ENCODE results near the gene MAPK7.
"Not testable (repeated sequence)": the region's sequence is repeated elsewhere in the genome, so short reads cannot be mapped to it uniquely, and the experiment has no call there.

The MAPK7 gene

DNA sequence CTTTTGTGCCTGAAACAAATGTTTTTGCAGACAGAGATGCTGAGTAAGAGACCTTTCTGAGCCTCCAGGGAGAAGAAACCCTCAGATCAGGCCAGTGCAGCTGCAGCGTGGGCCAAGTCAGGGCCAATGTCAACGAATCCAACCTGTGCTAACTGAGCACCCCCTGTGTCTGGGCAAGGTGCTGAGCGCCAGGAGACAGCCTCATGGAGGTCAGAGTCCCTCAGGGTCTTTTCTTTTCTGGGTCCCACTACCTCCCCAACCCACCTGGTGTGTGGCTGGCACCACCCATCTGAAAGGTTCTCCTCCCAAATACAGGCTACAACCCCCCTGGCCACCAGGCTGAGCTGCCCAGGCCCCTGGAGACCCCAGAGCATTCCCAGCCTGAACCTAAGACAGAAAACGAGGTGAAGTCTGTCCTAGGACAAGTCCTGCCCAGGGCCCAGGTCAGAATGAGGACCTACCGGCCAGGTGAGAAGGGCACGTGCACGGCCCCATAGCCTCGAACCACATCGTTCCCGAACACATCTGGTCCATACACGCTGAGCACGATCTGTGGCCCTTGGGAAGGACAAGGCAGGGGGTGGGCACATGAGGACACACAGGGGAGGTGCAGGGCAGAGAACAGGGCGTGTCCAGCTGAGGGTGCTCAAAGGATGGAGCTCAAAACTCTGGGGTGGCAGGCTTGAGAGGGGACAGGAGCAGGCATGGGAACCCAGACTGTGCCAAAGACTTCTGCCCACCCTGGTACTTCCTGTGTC is 30.8 kb upstream of the MAPK7 start:
- 97% methylated on average over 11 of the region's 13 CpGs for WGBS (ENCODE audit: insufficient coverage)
- Histone ChIP-seq H3K4me3 (ENCODE audit: control insufficient read depth in 1 of 7, extremely low read depth in 1 of 7, insufficient read depth in 4 of 7, low read depth in 2 of 7, low read length in 6 of 7) (no peak overlapping the region), H3K9me3 (ENCODE audit: control extremely low read depth in 1 of 5, control insufficient read depth in 4 of 5, insufficient read depth in 2 of 5, low read depth in 1 of 5, low read length in 4 of 5) (no peaks in the 10 kb centered on the region), H3K27ac (ENCODE audit: insufficient read depth in 1 of 2, low read depth in 1 of 2, low read length in 2 of 2, poor library complexity in 1 of 2, severe bottlenecking in 2 of 2) (no peak overlapping the region), H3K4me1 (ENCODE audit: control extremely low read depth in 1 of 4, control insufficient read depth in 4 of 4, insufficient read depth in 4 of 4, low read length in 3 of 4) (no peaks in the 10 kb centered on the region), H3K27me3 (replicated peaks in 2 of 5; ENCODE audit: control insufficient read depth in 4 of 5, insufficient read depth in 5 of 5, low read length in 4 of 5) (peaks cover 0 to 18% (median 7%) of the 10 kb centered on the region in 5 experiments), H3K36me3 (ENCODE audit: control insufficient read depth in 4 of 4, insufficient read depth in 4 of 4, low read length in 3 of 4) (no peaks in the 10 kb centered on the region)
- POLR2A ChIA-PET = no interaction called here
- DNase-seq = no peak
- CTCF ChIA-PET = interaction anchor here (2.0 to 2.2 kb wide), 2 partner anchors 9 to 11 kb away, joined by 5 to 6 read pairs; no protein-coding TSS in a partner anchor

DNA sequence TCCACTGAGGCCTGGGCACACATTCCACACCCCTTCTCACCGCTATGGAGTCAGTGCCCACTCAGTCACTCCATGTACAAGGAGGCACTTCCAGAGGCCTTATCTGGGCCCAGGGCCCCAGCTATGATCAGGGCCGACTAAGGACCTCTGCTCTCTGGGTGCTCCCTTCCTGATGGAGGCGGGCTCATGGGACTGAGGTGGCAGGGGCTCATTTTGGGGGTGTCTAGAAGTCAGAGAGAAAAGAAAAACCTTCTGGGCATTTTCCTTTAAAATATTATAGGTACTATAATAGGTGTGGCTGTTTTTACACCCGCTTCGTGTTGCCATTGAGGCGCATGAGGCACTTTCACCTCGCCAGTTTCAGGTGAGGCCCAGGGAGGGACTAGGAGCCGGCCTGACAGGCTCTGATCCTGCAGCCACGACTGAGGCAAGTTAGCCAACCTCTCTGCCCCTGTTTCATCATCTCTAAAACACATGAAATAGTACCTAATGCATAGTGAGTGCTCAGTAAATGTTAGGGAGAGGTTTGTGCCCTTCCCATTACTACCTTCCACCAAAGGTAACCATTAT is 30.1 kb upstream of the MAPK7 start:
- H3K9me3 ChIP-seq (ENCODE audit: control extremely low read depth in 1 of 5, control insufficient read depth in 4 of 5, insufficient read depth in 2 of 5, low read depth in 1 of 5, low read length in 4 of 5) = no peaks in the 10 kb centered on the region
- no peaks in the 10 kb centered on the region for H3K4me1 ChIP-seq (ENCODE audit: control extremely low read depth in 1 of 4, control insufficient read depth in 4 of 4, insufficient read depth in 4 of 4, low read length in 3 of 4)
- DNase-seq = no peak
- peaks cover 0 to 12% (median 7%) of the 10 kb centered on the region in 5 experiments for H3K27me3 ChIP-seq (replicated peaks in 2 of 5; ENCODE audit: control insufficient read depth in 4 of 5, insufficient read depth in 5 of 5, low read length in 4 of 5)
- H3K36me3 ChIP-seq (ENCODE audit: control insufficient read depth in 4 of 4, insufficient read depth in 4 of 4, low read length in 3 of 4) = no peaks in the 10 kb centered on the region
- no peak overlapping the region for H3K27ac ChIP-seq (ENCODE audit: insufficient read depth in 1 of 2, low read depth in 1 of 2, low read length in 2 of 2, poor library complexity in 1 of 2, severe bottlenecking in 2 of 2)
- 97% methylated on average over 5 of the region's 9 CpGs for WGBS (ENCODE audit: insufficient coverage)
- no peak overlapping the region for H3K4me3 ChIP-seq (ENCODE audit: control insufficient read depth in 1 of 7, extremely low read depth in 1 of 7, insufficient read depth in 4 of 7, low read depth in 2 of 7, low read length in 6 of 7)
- CTCF ChIA-PET = interaction anchor here (2.0 kb wide), 1 partner anchor 10 kb away, joined by 5 read pairs; no protein-coding TSS in a partner anchor
- POLR2A ChIA-PET = no interaction called here

GRCh38 chr17:19348806-19349205 is 29.5 kb upstream of the MAPK7 start:
- Histone ChIP-seq H3K4me1 (ENCODE audit: control extremely low read depth in 1 of 4, control insufficient read depth in 4 of 4, insufficient read depth in 4 of 4, low read length in 3 of 4) (no peaks in the 10 kb centered on the region), H3K9me3 (ENCODE audit: control extremely low read depth in 1 of 5, control insufficient read depth in 4 of 5, insufficient read depth in 2 of 5, low read depth in 1 of 5, low read length in 4 of 5) (no peaks in the 10 kb centered on the region), H3K36me3 (ENCODE audit: control insufficient read depth in 4 of 4, insufficient read depth in 4 of 4, low read length in 3 of 4) (no peaks in the 10 kb centered on the region), H3K4me3 (ENCODE audit: control insufficient read depth in 1 of 7, extremely low read depth in 1 of 7, insufficient read depth in 4 of 7, low read depth in 2 of 7, low read length in 6 of 7) (no peak overlapping the region), H3K27me3 (replicated peaks in 2 of 5; ENCODE audit: control insufficient read depth in 4 of 5, insufficient read depth in 5 of 5, low read length in 4 of 5) (peaks cover 0 to 8% (median 6%) of the 10 kb centered on the region in 5 experiments), H3K27ac (ENCODE audit: insufficient read depth in 1 of 2, low read depth in 1 of 2, low read length in 2 of 2, poor library complexity in 1 of 2, severe bottlenecking in 2 of 2) (no peak overlapping the region)
- ChIA-PET POLR2A (interaction anchor here (0.6 kb wide), 1 partner anchor 43 kb away, joined by 3 read pairs; no protein-coding TSS in a partner anchor), CTCF (interaction anchor here (1.0 kb wide), 1 partner anchor 10 kb away, joined by 3 read pairs; no protein-coding TSS in a partner anchor)
- DNase-seq = no peak
- WGBS (ENCODE audit: insufficient coverage) = 95% methylated on average over 9 of the region's 9 CpGs

DNA sequence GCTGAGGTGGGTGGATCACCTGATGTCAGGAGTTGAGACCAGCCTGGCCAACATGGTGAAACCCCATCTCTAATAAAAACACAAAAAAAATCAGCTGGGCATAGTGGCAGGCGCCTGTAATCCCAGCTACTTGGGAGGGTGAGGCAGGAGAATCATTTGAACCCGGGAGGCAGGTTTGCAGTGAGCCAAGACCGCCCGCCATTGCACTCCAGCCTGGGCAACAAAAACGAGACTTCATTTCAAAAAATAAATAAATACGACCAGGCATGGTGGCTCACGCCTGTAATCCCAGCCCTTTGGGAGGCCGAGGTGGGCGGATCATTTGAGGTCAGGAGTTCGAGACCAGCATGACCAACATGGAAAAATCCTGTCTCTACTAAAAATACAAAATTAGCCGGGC is 24.9 kb upstream of the MAPK7 start:
- H3K4me3 ChIP-seq (ENCODE audit: control insufficient read depth in 1 of 7, extremely low read depth in 1 of 7, insufficient read depth in 4 of 7, low read depth in 2 of 7, low read length in 6 of 7); DNase-seq; H3K4me1 ChIP-seq (ENCODE audit: control extremely low read depth in 1 of 4, control insufficient read depth in 4 of 4, insufficient read depth in 4 of 4, low read length in 3 of 4); H3K27ac ChIP-seq (ENCODE audit: insufficient read depth in 1 of 2, low read depth in 1 of 2, low read length in 2 of 2, poor library complexity in 1 of 2, severe bottlenecking in 2 of 2); H3K36me3 ChIP-seq (ENCODE audit: control insufficient read depth in 4 of 4, insufficient read depth in 4 of 4, low read length in 3 of 4); H3K9me3 ChIP-seq (ENCODE audit: control extremely low read depth in 1 of 5, control insufficient read depth in 4 of 5, insufficient read depth in 2 of 5, low read depth in 1 of 5, low read length in 4 of 5); POLR2A ChIA-PET: not testable (repeated sequence)
- H3K27me3 ChIP-seq (replicated peaks in 2 of 5; ENCODE audit: control insufficient read depth in 4 of 5, insufficient read depth in 5 of 5, low read length in 4 of 5) = peaks cover 0 to 12% (median 4%) of the 10 kb centered on the region in 5 experiments
- WGBS (ENCODE audit: insufficient coverage) = 98% methylated on average over 10 of the region's 11 CpGs
- CTCF ChIA-PET = interaction anchor here (0.9 to 2.6 kb wide), 3 partner anchors 10 to 93 kb away, joined by 3 to 14 read pairs (median 5); partner anchors contain the start of gene B9D1

GRCh38 chr17:19354748-19355147 is 23.6 kb upstream of the MAPK7 start:
- Histone ChIP-seq H3K4me3 (ENCODE audit: control insufficient read depth in 1 of 7, extremely low read depth in 1 of 7, insufficient read depth in 4 of 7, low read depth in 2 of 7, low read length in 6 of 7) (no peak overlapping the region), H3K27me3 (replicated peaks in 2 of 5; ENCODE audit: control insufficient read depth in 4 of 5, insufficient read depth in 5 of 5, low read length in 4 of 5) (peaks cover 0 to 24% (median 9%) of the 10 kb centered on the region in 5 experiments), H3K36me3 (ENCODE audit: control insufficient read depth in 4 of 4, insufficient read depth in 4 of 4, low read length in 3 of 4) (no peaks in the 10 kb centered on the region), H3K4me1 (ENCODE audit: control extremely low read depth in 1 of 4, control insufficient read depth in 4 of 4, insufficient read depth in 4 of 4, low read length in 3 of 4) (no peaks in the 10 kb centered on the region), H3K27ac (ENCODE audit: insufficient read depth in 1 of 2, low read depth in 1 of 2, low read length in 2 of 2, poor library complexity in 1 of 2, severe bottlenecking in 2 of 2) (no peak overlapping the region), H3K9me3 (ENCODE audit: control extremely low read depth in 1 of 5, control insufficient read depth in 4 of 5, insufficient read depth in 2 of 5, low read depth in 1 of 5, low read length in 4 of 5) (no peaks in the 10 kb centered on the region)
- CTCF ChIA-PET = interaction anchor here (1.0 to 1.8 kb wide), 6 partner anchors 8 to 100 kb away, joined by 3 to 5 read pairs (median 3); partner anchors contain the start of genes B9D1 and MAPK7
- POLR2A ChIA-PET = no interaction called here
- no peak for DNase-seq
- 83% methylated on average over 4 of the region's 6 CpGs for WGBS (ENCODE audit: insufficient coverage)

DNA sequence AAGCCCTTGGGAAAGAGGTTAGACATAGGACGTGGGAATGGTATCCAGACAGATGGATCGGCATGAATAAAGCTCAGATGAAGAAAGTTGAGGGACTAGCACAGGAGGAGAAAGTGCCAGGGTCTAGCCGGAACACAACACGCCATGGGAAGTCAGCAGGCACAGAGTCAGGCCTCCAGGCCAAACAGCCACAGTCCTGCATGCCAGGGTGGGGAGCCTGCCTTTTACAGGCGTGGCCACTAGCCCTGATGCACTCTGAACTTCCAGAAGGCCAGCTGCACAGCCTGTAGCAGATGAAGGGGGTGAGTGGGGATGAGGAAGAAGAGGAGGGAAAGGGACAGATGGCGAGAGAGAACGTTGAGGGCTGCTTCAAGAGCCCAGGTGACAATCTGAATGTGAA is 20.9 kb upstream of the MAPK7 start:
- POLR2A ChIA-PET = no interaction called here

GRCh38 chr17:19357761-19358160 is 20.5 kb upstream of the MAPK7 start:
- ChIA-PET CTCF (interaction anchor here (1.8 to 2.8 kb wide), 4 partner anchors 12 to 89 kb away, joined by 4 to 14 read pairs (median 6); no protein-coding TSS in a partner anchor), POLR2A (no interaction called here)
- DNase-seq = no peak
- H3K4me3 ChIP-seq (ENCODE audit: control insufficient read depth in 1 of 7, extremely low read depth in 1 of 7, insufficient read depth in 4 of 7, low read depth in 2 of 7, low read length in 6 of 7) = no peak overlapping the region
- H3K27ac ChIP-seq (ENCODE audit: insufficient read depth in 1 of 2, low read depth in 1 of 2, low read length in 2 of 2, poor library complexity in 1 of 2, severe bottlenecking in 2 of 2) = no peak overlapping the region
- no peaks in the 10 kb centered on the region for H3K36me3 ChIP-seq (ENCODE audit: control insufficient read depth in 4 of 4, insufficient read depth in 4 of 4, low read length in 3 of 4)
- no peaks in the 10 kb centered on the region for H3K9me3 ChIP-seq (ENCODE audit: control extremely low read depth in 1 of 5, control insufficient read depth in 4 of 5, insufficient read depth in 2 of 5, low read depth in 1 of 5, low read length in 4 of 5)
- WGBS (ENCODE audit: insufficient coverage) = 93% methylated on average over 4 of the region's 7 CpGs
- peaks cover 0 to 9% (median 7%) of the 10 kb centered on the region in 4 experiments for H3K4me1 ChIP-seq (ENCODE audit: control extremely low read depth in 1 of 4, control insufficient read depth in 4 of 4, insufficient read depth in 4 of 4, low read length in 3 of 4)
- peaks cover 0 to 45% (median 13%) of the 10 kb centered on the region in 5 experiments for H3K27me3 ChIP-seq (replicated peaks in 2 of 5; ENCODE audit: control insufficient read depth in 4 of 5, insufficient read depth in 5 of 5, low read length in 4 of 5)

More for the DNA sequence above, 20.9 kb upstream of the MAPK7 start:
- no peak for DNase-seq
- Histone ChIP-seq H3K27ac (ENCODE audit: insufficient read depth in 1 of 2, low read depth in 1 of 2, low read length in 2 of 2, poor library complexity in 1 of 2, severe bottlenecking in 2 of 2) (no peak overlapping the region), H3K9me3 (ENCODE audit: control extremely low read depth in 1 of 5, control insufficient read depth in 4 of 5, insufficient read depth in 2 of 5, low read depth in 1 of 5, low read length in 4 of 5) (no peaks in the 10 kb centered on the region), H3K27me3 (replicated peaks in 2 of 5; ENCODE audit: control insufficient read depth in 4 of 5, insufficient read depth in 5 of 5, low read length in 4 of 5) (peaks cover 0 to 45% (median 13%) of the 10 kb centered on the region in 5 experiments), H3K4me3 (ENCODE audit: control insufficient read depth in 1 of 7, extremely low read depth in 1 of 7, insufficient read depth in 4 of 7, low read depth in 2 of 7, low read length in 6 of 7) (no peak overlapping the region), H3K4me1 (ENCODE audit: control extremely low read depth in 1 of 4, control insufficient read depth in 4 of 4, insufficient read depth in 4 of 4, low read length in 3 of 4) (peaks cover 0 to 6% (median 5%) of the 10 kb centered on the region in 4 experiments), H3K36me3 (ENCODE audit: control insufficient read depth in 4 of 4, insufficient read depth in 4 of 4, low read length in 3 of 4) (no peaks in the 10 kb centered on the region)
- WGBS (ENCODE audit: insufficient coverage) = 99% methylated on average over 7 of the region's 7 CpGs
- CTCF ChIA-PET = interaction anchor here (0.8 to 2.8 kb wide), 5 partner anchors 11 to 89 kb away, joined by 3 to 14 read pairs (median 5); no protein-coding TSS in a partner anchor
